ENCODE results near the gene FNIP1.

DNA sequence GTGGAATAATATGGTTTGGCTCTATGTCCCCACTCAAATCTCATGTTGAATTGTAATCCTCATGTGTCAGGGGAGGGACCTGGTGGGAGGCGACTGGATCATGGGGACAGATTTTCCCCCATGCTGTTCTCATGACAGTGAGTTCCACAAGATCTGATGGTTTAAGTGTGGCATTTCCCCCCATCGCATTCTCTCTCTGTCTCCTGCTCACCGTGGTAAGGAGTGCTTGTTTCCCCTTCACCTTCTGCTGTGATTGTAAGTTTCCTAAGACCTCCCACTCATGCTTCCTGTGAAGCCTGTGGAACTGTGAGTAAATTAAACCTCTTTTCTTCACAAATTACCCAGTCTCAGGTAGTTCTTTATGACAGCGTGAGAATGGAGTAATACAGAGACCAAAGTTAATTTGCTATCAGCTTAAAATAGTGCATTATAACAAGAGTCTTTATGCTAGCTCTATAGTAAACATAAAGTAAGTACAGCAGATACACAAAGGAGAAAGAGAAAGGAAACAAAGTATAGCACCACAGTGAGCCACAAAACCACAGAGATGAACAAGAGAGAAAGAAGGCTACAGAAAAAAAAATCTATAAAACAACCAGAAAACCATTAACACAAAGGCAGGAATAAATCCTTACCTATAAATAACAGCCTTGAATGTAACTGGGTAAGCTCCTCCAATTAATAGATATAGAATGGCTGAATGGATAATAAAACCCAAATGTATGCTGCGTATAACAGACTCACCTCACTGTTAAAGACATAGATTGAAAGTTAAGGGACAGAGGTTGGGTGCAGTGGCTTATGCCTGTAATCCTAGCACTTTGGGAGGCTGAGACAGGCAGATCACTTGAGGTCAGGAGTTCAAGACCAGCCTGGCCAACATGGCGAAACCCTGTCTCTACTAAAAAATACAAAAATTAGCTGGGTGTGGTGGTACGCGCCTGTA is 201.5 kb downstream of the FNIP1 start:
- TF ChIP-seq, protein P1, sequence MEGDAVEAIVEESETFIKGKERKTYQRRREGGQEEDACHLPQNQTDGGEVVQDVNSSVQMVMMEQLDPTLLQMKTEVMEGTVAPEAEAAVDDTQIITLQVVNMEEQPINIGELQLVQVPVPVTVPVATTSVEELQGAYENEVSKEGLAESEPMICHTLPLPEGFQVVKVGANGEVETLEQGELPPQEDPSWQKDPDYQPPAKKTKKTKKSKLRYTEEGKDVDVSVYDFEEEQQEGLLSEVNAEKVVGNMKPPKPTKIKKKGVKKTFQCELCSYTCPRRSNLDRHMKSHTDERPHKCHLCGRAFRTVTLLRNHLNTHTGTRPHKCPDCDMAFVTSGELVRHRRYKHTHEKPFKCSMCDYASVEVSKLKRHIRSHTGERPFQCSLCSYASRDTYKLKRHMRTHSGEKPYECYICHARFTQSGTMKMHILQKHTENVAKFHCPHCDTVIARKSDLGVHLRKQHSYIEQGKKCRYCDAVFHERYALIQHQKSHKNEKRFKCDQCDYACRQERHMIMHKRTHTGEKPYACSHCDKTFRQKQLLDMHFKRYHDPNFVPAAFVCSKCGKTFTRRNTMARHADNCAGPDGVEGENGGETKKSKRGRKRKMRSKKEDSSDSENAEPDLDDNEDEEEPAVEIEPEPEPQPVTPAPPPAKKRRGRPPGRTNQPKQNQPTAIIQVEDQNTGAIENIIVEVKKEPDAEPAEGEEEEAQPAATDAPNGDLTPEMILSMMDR (IDR thresholded peaks at IDR 0.05; ENCODE audit: low read length), result no peak
- no peak for TF ChIP-seq EZH2 (optimal IDR thresholded peaks at IDR 0.05; ENCODE audit: low read depth, low read length)
